Raji (cell line): ENCODE results near the gene NOL6.

Source experiments
- POLR2A ChIP-seq: IDR thresholded peaks from 2 replicates; pipeline ENCODE4 v1.6.1; 2011; ENCODE audit warnings: low read depth, low read length, control low read depth; ENCODE audit not compliant: insufficient read depth

The NOL6 gene

GRCh38 chr9:33440204-33440603 is 33.5 kb downstream of the NOL6 start:
- no peak for TF ChIP-seq POLR2A

GRCh38 chr9:33439731-33440130 is 34.0 kb downstream of the NOL6 start:
- no peak for TF ChIP-seq POLR2A

- no peak for TF ChIP-seq POLR2A
Observed at GRCh38 chr9:33438926-33439680, 34.6 kb downstream of the NOL6 start.

DNA sequence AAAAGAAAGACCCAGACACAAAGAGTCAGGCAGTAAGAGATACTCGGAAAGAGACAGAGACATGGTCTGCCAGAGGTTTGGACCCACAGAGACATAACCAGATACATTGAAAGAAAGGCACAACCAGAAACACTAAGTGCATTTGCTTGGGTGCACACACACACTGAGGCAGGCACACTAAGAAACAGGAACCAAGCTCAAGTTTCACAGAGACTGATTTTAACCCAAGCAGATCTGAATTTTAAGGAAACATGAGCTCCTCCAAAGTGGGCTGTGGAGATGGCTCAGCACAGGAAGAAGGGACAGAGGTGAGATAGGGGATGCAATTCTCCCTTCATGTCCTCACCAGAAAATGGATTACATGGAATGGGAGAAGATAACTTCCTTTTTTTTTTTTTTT is 35.8 kb downstream of the NOL6 start:
- TF ChIP-seq POLR2A = no peak

DNA sequence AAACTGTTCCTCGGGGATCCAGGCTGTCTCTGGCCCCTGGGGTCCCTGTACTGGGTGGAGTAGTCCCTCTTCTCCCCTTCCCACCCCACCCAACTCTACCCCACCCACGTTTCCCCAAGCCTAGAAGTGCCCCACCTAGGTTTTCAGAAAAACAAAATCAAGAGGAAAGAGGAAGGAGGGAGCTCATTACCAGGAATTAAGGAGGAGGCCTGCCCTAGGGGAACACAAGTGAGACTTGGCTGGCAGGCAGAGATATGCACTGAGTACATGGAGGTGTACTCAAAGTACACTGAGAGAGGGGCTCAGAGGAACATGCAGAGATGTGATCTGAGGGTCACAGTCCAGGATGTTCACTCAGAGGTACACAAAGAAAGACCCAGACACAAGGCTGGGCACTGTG is 36.5 kb downstream of the NOL6 start:
- TF ChIP-seq POLR2A = no peak

- TF ChIP-seq POLR2A = no peak
Observed at GRCh38 chr9:33436445-33436844, 37.3 kb downstream of the NOL6 start.

DNA sequence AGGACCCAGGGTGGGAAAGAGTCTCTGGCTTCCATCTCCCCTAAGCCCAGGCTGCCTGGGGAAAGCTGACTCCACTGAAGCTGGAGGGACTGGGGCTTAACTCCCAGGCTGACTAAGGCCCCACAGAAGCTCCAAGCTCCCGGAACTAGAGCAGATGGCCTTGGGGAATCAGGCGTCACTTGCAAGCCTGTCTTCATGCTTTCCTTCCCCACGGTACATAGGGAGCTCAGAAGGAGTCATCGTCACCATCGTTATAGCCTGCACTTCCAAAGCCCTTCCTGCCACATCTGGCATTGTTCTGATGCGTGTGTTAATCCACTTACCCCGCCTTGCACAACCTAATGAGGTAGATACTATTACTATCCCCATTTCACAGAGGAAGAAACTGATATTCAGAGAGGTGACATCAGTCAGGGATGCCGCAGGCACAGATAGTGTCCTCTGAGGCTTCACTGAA is 37.9 kb downstream of the NOL6 start:
- TF ChIP-seq POLR2A = no peak

DNA sequence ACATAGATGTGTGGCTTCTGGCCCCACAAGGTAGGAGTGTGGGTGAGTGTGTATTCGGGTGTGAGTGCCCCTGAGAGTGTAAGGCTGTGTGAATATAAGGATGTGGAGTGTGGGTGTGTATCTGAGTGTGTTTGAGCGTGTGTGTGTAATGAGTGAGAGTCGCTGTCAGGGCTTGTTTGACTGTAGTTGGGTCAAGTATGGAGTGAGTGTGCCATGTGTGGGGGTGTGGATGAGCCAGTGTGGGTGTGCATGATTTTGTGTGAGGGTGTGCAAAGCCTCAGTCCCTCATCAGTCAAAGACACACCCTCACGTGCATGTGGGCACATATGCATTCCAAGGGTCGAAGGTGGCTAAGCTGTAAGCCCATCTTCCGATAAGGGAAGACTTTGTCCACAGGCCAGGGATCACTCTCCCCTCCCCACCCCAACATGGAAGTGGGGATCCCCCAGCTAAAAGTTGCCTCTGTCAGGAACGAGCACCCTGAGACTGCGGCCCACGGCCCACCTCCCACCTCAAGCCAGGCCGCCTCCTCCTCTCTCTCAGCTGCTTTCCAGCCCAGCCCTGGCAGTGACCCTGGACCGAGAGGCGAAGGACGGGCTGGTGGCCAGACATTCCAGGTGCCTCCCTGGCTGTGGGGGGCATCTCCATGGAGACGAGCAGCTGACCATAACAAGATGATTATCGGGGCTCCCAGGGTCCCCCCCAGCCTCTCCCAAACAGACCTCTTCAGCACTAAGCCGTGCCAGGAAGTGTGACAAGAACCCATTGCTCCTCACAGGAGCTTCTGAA is 39.2 kb downstream of the NOL6 start:
- TF ChIP-seq POLR2A = no peak

DNA sequence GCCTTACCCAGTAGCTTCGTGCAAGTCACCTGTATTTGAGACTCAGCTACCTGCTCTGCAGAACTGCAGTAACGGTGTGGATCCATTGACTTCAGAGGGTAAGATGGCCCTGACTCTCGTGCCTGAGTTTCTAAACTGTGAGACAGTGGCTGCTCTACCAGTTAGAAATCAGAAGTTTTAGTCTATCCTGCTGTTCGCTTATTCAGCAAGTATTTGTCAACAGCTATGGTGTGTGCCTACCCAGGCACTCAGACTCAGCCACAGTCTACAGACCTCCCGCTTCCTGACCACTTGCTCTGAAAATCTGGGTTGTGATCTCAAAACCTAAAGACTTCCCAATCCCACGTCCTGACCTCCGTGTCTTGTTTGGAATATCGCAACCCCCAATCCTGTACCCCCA is 39.9 kb downstream of the NOL6 start:
- TF ChIP-seq POLR2A = no peak

DNA sequence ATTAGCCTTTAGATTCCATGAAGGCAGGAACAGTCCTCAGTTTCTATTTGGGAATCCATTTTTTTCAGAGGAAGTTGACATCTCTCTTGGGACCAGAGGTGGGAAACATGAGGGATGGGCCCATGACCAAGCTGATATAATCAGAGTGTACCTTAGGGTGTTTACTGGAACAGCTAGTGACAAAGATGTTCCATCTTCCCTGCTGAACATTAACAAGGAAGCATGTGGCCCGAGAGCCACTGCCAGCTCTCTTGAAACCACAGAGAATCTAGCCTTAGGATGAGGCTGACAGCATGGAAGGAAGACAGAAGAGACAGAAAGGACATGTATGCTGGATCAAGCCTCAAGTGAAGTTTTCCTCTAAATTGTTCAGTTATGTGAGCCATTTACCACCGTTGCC is 42.3 kb downstream of the NOL6 start:
- TF ChIP-seq POLR2A = no peak

- TF ChIP-seq POLR2A = no peak
Observed at GRCh38 chr9:33430942-33431341, 42.8 kb downstream of the NOL6 start.

GRCh38 chr9:33429256-33429985 is 44.3 kb downstream of the NOL6 start:
- TF ChIP-seq POLR2A = no peak

DNA sequence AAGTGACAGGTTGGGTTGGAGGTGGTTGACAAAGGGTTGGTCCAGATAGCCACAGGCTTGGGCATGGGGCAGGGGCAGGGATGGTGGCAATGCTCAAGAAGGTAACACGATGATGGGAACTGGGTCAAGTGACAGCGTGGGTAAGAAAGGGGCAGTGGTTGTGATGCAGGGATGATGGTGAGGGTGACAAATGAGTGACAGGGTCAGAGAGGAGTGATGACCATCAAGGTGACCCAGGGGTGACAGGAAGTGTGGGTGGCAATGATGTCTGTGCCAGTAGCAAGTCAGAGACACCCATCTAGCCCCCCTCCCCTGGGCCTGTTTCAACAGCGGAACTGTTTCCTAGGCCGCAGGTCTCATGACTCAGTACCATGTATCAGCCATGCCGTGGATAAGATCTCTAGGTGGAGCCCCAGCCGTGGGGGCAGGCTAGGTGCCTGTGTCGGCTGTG is 46.9 kb downstream of the NOL6 start:
- no peak for TF ChIP-seq POLR2A

DNA sequence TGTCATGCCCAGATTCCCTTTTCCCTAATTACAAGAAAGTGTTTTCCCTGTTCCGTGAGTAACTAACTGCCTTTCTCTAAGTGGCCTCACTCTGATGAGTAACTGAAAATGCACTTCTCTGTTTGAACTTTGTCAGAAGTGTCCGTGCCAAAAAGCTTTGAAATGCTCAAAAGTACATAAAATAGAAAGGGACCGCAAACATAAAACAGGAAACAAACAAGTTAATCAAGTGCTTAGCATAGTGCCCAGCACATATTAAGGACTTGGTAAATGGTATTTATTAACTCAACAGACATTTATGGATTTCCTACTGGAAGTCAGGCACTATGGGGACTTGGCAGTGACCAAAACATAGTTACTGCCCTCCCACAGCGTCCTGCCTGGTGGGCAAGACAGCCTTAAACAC is 48.6 kb downstream of the NOL6 start:
- TF ChIP-seq POLR2A = no peak

DNA sequence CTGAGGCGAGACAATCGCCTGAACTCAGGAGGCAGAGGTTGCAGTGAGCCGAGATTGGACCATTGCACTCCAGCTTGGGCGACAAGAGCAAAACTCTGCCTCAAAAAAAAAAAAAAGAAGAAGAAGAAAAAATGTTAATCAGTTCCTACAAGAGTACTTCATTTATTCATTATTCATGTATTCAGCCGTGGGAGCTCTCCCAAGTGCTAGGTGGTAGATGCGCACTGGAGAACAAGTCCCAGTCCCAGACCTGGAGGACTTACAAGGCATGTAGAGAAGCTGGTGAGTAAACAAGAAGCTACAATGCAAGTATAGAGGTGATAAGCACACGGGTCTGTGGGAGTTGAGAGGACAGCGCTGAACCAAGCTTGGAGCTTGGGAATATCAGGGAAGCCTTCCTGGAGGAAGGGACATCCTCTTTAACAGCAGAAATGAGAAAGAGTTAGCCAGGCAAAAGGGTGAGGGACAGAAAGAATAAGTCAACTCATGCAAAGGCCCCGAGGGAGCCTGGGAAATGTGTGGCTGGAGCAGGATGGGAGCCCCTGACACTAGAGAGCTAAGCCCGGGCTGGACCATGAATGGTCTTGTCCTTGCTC is 53.9 kb downstream of the NOL6 start:
- no peak for TF ChIP-seq POLR2A
